ENCODE data around the gene ZNF79. TPM values are rescaled to one million over a fixed set of nuclear protein-coding genes. Genes with fewer than 3 reads are reported as not detected.
"Not testable (repeated sequence)": the region's sequence is repeated elsewhere in the genome, so short reads cannot be mapped to it uniquely, and the experiment has no call there.

ZNF79 gene
- total RNA-seq, 1 experiment from 2014 or later = 7.0 TPM

DNA sequence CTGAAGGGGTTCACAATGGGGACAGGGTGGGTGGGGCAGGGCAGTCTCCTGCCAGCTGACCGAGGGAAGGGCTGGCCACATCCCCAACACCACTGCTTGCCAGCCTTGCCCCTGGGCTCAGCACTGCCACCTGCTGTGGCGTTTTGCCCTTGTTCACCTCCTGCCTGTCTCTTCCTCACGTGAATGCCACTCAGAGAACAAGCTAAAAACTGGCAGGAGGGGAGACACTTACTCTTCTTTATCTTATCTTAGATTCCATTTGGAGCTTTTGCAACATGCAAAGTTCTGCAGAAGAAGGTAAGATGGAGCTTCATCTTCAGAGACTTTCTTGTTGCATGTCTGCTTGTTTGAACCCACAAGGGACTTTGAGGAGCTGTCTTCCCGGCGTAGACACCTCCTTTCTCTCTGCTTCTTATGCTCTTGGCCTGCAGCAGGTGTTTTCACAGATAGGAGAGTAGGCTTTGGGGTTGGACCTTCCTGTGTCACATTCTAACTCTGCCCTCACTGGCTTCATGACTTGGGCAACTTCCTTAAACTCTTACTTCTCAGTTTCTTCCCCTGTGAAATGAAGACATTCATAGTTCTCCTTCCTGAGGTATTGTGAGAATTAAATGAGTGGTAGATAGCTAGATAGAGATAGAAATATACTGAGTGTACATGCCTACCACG, 31.3 kb downstream of the ZNF79 start:
- DNase-seq (ENCODE audit: low spot score) = no peak

GRCh38 chr9:127457191-127457878, 33.2 kb downstream of the ZNF79 start:
- DNase-seq (ENCODE audit: low spot score) = no peak

DNA sequence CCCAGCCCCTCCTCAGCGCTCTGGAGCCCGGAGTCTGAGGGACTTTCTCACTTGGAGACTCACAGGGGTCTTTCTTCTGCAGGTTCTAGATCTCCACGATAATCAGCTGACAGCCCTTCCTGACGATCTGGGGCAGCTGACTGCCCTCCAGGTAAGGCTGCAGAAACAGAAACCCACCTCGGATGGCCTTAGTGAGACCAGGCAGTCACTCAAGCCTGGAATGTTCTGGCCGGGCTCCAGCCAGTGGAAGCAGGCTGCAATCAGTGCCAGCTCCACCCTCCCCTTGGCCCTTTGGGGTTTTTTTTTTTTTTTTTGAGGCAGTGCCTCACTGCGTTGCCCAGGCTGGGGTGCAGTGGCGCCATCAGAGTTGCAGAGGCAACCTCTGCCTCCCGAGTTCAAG, 34.7 kb downstream of the ZNF79 start:
- DNase-seq (ENCODE audit: low spot score) = no peak

DNA sequence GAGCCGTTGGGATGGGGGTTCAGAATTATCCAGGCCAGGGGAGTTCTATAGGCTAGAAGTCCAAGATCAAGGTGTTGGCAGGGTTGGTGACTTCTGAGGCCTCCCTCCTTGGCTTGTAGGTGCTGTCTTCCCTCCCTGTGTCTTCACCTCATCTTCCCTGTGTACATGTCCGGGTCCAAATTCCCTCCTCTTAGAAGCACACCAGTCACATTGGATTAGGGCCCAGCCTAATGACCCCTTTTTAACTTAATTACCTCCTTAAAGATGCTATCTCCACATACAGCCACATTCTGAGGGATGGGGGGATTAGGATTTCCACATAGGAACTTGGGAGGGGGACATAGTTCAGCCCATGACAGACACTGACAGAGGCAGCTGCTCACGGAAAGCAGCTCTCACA, 39.2 kb downstream of the ZNF79 start:
- DNase-seq (ENCODE audit: low spot score) = no peak

GRCh38 chr9:127463911-127464310, 39.7 kb downstream of the ZNF79 start:
- DNase-seq (ENCODE audit: low spot score) = no peak

- DNase-seq (ENCODE audit: low spot score) = not testable (repeated sequence)
Measured at GRCh38 chr9:127466407-127466917, 42.3 kb downstream of the ZNF79 start.

DNA sequence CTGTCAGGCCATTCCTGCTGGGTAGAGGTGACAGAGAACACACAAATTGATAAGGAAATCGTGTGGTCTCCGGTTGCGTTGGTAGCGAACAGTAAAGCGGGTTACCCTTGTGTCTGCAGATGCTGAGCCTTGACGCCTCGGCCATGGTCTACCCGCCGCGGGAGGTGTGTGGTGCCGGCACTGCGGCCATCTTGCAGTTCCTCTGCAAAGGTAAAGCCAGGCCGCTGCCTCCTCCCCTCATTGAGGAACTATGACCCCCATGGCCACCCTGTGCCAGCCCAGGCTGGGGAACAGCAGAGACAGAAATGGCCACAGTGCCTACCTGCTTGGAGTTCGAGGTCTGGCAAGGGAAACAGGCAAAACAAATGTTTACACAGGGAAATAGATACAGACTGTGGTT, 43.4 kb downstream of the ZNF79 start:
- DNase-seq (ENCODE audit: low spot score) = no peak

DNA sequence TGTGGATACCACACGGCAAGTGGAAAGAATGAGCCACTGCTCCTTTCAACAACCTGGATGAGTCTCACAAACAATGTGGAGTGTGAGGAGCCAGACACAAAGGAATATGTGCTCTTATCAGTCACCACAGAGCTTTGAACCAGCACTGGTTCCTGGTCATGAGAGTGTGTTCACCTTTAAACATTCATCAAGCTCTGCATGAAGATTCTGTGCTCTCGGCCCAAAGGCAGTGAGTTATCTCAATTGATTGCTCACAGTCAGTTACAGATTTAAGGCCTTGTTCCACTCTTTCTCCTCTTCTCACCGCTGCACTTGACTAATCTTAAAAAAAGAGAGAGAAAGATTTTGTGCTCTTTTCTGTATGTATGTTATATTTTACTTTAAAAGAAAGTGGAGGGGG, 46.5 kb downstream of the ZNF79 start:
- DNase-seq (ENCODE audit: low spot score) = no peak

DNA sequence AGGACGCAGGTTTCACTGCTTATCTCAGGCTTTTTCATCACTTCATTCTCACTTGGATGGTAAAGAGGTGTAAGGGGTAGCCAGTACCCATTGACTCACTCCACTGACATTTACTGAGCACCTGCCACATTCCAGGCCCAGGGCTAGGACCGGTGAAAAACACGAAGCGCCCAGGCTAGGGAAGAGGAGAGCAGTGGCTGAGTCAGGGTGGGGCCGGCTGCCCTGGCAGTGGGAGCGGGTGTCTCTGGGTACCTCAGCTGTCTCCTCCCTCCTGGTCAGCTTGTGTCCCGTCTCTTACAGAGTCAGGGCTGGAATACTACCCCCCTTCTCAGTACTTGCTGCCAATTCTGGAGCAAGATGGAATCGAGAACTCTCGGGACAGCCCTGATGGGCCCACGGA, 49.3 kb downstream of the ZNF79 start:
- DNase-seq (ENCODE audit: low spot score) = no peak

GRCh38 chr9:127473932-127474331, 49.8 kb downstream of the ZNF79 start:
- DNase-seq (ENCODE audit: low spot score) = no peak

- no peak for DNase-seq (ENCODE audit: low spot score)
Measured at GRCh38 chr9:127474592-127474991, 50.4 kb downstream of the ZNF79 start.

DNA sequence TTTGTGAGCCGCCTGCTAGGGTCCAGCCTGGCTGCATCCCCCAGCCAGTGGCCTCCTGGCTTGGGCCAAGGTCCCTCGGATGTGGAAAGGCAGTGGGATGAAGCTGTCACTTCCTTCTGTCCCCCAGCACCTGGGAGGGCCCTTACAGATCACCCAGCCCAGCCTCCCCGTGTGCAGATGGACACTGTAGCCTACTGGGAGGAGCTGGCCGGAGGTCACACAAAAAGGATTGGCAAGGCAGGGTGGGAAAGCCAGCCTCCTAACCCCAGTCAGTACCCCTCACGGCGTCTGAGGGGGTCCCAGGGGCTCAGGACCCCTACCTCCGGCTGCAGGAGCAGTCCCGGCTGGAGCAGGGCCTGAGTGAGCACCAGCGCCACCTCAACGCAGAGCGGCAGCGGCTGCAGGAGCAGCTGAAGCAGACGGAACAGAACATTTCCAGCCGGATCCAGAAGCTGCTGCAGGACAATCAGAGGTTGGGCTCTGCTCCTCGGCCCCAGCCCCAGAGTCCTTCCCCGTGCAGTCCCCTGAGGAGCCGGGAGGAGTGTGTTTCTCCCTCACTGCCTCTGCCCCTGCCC, 55.4 kb downstream of the ZNF79 start:
- DNase-seq (ENCODE audit: low spot score) = no peak

GRCh38 chr9:127482662-127483061, 58.5 kb downstream of the ZNF79 start:
- no peak for DNase-seq (ENCODE audit: low spot score)

GRCh38 chr9:127485995-127486394, 61.8 kb downstream of the ZNF79 start:
- no peak for DNase-seq (ENCODE audit: low spot score)

GRCh38 chr9:127488946-127489345, 64.8 kb downstream of the ZNF79 start:
- DNase-seq (ENCODE audit: low spot score) = no peak

DNA sequence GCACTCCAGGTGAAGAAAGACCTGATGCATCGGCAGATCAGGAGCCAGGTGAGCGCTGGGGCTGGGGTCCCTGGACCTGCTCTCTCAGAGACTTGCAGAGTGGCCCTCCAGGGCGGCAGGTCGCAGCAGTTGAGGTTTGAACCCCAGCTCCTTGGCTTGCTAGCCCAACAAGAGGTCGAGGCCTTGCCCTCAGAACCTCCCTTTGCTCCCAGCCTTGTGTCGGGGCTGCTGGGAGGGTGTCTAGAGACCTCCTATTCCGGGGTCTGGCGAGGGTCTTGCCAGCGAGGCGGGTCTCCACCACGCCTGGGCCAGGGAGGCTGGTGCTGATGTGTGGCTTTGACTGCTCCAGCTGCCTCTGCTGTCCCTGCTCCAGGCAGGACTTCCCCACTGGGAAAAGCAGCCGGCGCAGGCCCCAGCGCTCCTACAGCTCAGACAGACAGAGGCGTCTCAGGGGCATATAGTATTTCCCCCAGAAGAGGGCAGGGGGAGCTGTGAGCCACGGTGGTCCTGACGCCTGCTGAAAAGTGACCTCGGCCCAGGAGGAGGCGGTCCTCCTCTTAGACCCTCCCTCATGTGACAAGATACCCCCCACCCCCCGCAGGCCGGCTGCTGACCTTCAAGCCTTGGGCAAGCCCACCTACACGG, 65.4 kb downstream of the ZNF79 start:
- no peak for DNase-seq (ENCODE audit: low spot score)

DNA sequence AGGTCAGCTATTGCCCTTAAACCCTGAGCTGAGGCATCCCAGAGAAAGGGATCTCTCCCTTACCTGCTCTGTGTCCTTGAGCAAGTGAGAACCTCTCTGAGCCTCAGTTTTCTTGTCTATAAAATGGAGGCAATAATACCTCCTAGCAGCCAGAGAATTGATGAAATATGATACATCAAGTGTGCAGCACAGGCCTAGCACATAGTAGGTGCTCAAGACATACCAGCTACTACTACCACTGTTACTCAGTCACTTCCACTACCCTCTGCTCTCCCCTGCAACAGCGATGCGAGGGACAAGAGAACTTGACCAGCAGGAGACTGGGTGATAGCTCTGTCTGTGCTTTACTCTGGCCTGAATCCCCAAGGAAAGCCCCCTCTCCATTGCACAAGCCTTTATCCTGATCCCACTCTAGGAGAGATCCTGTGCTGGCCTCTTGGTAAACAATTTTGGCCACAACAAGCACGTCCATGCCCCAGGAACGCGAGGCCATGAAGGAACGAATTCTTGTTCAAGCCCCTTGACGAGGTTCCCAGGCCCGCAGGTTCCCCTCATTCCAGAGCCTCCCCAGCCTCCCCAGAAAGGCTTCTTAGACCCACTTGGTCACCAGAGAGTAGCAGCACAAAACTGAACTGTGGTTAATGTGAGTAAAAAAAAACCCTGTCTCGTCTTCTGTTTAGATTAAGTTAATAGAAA, 66.5 kb downstream of the ZNF79 start:
- DNase-seq (ENCODE audit: low spot score) = no peak

DNA sequence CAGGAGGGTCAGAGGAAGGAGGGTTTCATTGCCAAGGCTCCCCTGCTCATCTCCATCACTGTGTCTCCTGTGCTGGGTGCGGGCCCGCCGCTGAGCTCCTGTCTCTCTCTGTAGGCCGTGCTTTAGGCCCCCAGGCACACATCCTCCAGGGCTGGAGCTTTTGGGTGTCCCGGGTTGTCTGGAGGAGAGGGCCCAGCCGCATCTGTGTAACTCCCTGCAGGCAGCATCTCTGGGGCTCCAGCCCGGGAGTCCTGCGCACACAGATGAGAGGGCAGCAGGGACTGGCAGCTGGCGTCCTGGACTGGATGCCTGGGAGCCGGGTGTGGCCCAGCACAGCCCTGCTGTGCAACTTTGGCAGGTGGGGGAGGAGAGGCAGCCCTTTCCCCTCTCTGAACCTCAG, 67.3 kb downstream of the ZNF79 start:
- no peak for DNase-seq (ENCODE audit: low spot score)

DNA sequence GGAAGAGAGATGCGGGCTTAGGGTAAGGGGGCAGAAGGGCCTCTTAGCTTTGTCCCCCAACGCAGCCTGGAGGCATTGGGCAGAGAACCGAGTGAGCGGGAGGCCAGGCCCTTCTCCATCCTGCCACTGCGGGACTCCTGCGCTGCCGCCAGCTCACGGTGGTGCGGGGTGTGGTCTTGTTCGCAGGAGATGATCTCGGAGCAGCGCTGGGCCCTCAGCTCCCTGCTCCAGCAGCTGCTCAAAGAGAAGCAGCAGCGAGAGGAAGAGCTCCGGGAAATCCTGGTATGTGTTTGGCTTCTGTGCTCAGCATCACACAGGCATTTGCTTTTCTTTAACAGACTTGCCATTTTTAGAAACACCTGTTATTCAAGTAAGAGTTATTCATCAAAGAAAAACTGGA, 68.4 kb downstream of the ZNF79 start:
- no peak for DNase-seq (ENCODE audit: low spot score)

DNA sequence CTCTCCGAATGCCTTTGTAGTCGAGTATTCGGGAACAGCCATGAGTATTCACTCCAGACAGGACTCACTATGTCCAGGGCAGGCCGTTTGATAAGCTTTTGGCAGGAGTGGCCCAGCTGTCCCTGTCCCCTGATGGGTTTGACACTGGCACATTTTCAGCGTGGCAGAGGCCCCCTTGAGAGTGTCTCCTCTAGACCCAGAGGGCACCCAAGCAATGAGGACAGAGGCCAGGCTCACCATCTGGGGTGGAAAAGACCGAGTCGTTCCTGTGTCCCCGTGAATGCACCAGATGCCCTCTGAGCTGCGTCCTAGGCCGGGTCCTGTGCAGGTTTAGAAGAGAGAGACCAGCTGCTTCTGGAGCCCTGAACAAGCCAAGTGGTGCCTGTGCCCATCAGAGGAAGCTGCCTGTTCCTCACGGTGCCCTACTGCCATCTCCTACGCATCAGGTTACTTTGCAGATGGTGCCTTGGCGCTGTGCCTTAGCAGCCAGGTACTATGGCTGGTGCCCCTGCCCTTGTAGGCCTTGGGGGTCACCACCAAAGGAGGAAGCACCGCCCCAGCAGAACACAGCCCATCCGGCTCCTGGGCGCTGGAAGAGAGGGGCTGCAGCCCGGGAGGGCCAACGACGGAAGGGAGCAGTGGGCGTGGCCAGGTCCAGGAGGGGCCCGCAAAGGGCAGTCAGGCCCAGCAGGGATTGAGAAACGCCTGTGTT, 69.6 kb downstream of the ZNF79 start:
- DNase-seq (ENCODE audit: low spot score) = no peak

DNA sequence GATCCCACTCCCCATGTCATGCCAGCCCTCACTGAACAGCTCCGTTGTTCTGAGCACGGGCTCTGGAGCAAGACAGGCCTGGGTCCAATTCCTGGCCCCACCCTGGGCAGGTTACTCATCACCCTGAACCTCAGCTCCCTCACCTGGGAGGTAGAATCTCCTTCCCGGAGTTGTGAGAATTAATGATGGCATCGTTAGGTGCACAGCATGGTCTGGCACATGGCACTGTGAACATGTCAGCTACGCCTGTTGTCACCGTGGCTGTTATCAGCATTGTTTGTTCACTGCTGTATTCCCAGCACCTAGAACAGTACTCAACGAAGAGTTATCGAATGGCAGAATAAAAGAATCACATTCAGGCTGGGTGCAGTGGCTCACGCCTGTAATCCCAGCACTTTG, 70.1 kb downstream of the ZNF79 start:
- DNase-seq (ENCODE audit: low spot score) = no peak

All from H4 (cell line).